Chondrocyte (in vitro differentiated cells): ENCODE measurements around the gene SYNJ1. TPM values are rescaled to one million over a fixed set of nuclear protein-coding genes. Genes with fewer than 3 reads are reported as not detected.
"Not testable (repeated sequence)": the region's sequence is repeated elsewhere in the genome, so short reads cannot be mapped to it uniquely, and the experiment has no call there.

Experiments
- DNase-seq: peaks from one replicate; pipeline ENCODE4 v3.0.0; 2021; ENCODE audit warnings: mixed read lengths, low spot score
- H3K27ac Mint-ChIP-seq: one replicate; pipeline ENCODE4 v1.8.0; 2021; ENCODE audit warnings: mild to moderate bottlenecking, moderate library complexity, mixed read lengths; ENCODE audit not compliant: unreplicated experiment
- H3K27me3 Mint-ChIP-seq: 2 replicates; pipeline ENCODE4 v1.8.0; 2021; ENCODE audit warnings: low read depth, mixed read lengths
- H3K36me3 Mint-ChIP-seq: 2 replicates; pipeline ENCODE4 v1.8.0; 2021; ENCODE audit warnings: low read depth, mixed read lengths
- H3K4me1 Mint-ChIP-seq: 2 replicates; pipeline ENCODE4 v1.8.0; 2021; ENCODE audit warnings: low read depth, mild to moderate bottlenecking, mixed read lengths
- H3K4me3 Mint-ChIP-seq: one replicate; pipeline ENCODE4 v1.8.0; 2021; ENCODE audit warnings: mild to moderate bottlenecking, moderate library complexity, mixed read lengths; ENCODE audit not compliant: unreplicated experiment
- H3K9me3 Mint-ChIP-seq: 2 replicates; pipeline ENCODE4 v1.8.0; 2021; ENCODE audit warnings: low read depth, mixed read lengths
- CTCF ChIP-seq: fragments of 200-600 bp; sonication (generic); IDR thresholded peaks from 2 replicates; pipeline ENCODE4 v1.5.0; 2021; ENCODE audit warnings: antibody characterized with exemption, mild to moderate bottlenecking, moderate library complexity
- total RNA-seq: library from RNA; stranded (reverse); gene quantifications from 3 replicates; pipeline ENCODE4 v1.2.1, GENCODE V29; 2021

SYNJ1 gene
- total RNA-seq, 1 donor from 2014 or later, result 9.1 TPM

DNA sequence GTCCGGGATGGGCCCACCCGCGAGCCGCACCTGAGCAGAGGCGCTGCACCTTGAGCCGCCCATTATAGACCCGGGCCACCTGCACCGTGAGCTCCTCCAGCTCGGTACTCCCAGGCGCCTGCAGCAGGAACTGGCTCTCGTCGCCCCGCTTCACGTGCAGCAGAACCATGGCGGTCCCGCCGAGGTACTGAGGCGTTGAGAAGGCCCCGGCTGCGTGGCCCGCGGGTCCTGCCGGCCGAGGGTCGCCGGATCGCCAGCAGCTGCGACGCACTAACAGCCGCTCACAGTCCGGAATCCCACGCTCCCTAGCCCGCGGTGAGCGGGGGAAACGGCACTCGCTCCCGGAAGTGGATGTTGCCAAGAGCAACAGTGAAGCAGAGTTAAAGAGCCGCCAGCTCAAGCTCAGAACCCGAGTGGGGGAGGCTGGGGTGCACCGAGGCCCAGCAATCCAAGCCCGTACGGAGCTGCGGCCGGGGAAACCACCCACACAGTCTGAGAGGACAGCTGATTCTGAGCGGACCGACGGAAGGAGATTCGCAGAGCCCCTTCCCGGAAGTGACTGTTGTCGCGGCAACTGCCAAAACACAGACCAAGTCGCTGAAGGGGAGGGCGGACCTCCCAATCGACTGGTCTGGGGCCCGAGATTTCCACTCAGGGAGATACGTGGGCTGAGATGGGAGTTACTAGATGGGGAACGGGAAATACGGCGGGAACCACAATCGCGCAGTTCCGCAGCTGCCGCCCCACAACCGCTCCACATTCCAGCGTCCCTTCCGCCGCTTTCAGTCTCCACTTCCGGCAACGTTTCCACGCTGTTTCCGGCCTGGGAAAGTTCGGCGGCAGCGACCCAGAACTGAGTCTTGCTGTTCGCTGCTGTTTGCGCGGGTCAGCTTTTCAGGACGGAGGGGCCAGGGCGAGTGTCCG is 115.5 kb downstream of the SYNJ1 start, which contains the start of gene CFAP298:
Gene CFAP298, minus strand, starts transcription at position 303 of the 924 bp plus-strand sequence. Its CDS starts 134 bp downstream, at position 169.
- peaks cover 7% of the 10 kb centered on the region for H3K36me3 Mint-ChIP-seq
- peak within 1 kb of the TSS; percentile 97 for H3K27ac Mint-ChIP-seq
- H3K4me3 Mint-ChIP-seq, result peak within 1 kb of the TSS; percentile 97
- TF ChIP-seq CTCF, result no peak
- peaks cover 11% of the 10 kb centered on the region for H3K4me1 Mint-ChIP-seq
- DNase-seq, result peak; percentile 96
- H3K27me3 Mint-ChIP-seq, result peaks cover 6% of the 10 kb centered on the region
- H3K9me3 Mint-ChIP-seq, result no peaks in the 10 kb centered on the region

- Mint-ChIP-seq H3K27me3 (peaks cover 5% of the 10 kb centered on the region), H3K27ac (peak overlapping the region; percentile 97), H3K36me3 (peaks cover 9% of the 10 kb centered on the region), H3K4me1 (peaks cover 11% of the 10 kb centered on the region), H3K4me3 (peak overlapping the region; percentile 97), H3K9me3 (no peaks in the 10 kb centered on the region)
- no peak for TF ChIP-seq CTCF
- DNase-seq, result peak; percentile 66
Measured at GRCh38 chr21:32611471-32611997, 116.3 kb downstream of the SYNJ1 start.

DNA sequence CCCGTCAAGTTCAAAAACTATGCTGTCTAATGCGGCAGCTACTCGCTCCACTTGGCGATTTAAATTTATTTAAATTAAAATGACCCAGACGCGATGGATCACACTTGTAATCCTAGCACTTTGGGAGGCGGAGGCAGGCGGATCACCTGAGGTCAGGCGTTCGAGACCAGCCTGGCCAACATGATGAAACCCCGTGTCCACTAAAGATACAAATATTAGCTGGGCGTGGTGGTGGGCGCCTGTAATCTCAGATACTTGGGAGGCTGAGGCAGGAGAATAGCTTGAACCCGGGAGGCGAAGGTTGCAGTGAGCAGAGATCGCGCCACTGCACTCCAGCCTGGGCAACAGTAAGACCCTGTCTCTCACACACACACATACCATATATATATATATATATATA is 116.9 kb downstream of the SYNJ1 start:
- H3K4me1 Mint-ChIP-seq, result peaks cover 11% of the 10 kb centered on the region
- not testable (repeated sequence) for H3K27me3 Mint-ChIP-seq, H3K9me3 Mint-ChIP-seq, DNase-seq
- peak overlapping the region; percentile 17 for H3K27ac Mint-ChIP-seq
- H3K4me3 Mint-ChIP-seq, result peak overlapping the region; percentile 36
- peaks cover 12% of the 10 kb centered on the region for H3K36me3 Mint-ChIP-seq

GRCh38 chr21:32608851-32609250 is 119.0 kb downstream of the SYNJ1 start:
- no peak for DNase-seq
- TF ChIP-seq CTCF, result no peak
- H3K9me3 Mint-ChIP-seq, result no peaks in the 10 kb centered on the region

DNA sequence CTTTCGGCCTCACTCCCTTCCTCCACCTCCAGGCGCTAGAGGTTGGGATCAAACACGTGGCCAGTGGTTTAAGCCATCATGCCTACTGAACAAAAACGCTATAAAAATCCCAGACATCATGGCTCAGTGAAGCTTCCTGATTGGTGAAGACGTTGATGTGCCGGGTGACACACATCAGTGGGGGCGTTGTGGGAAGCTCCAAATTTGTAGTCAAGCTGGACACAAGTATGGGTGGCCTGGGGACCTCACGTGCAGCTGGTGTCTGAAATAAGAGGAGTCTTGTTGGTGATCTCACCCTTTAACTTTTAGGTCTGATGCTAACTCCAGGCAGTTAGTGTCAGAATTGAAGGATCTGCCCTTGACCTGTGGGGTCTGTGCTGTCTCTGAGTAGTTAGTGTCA is 122.3 kb downstream of the SYNJ1 start:
- H3K4me3 Mint-ChIP-seq, result no peak overlapping the region

More at GRCh38 chr21:32608851-32609250, 119.0 kb downstream of the SYNJ1 start:
- peaks cover 11% of the 10 kb centered on the region for H3K4me1 Mint-ChIP-seq
- no peaks in the 10 kb centered on the region for H3K27me3 Mint-ChIP-seq
- H3K36me3 Mint-ChIP-seq, result peaks cover 20% of the 10 kb centered on the region
- H3K4me3 Mint-ChIP-seq, result no peak overlapping the region
- no peak overlapping the region for H3K27ac Mint-ChIP-seq

More for the DNA sequence above, 122.3 kb downstream of the SYNJ1 start:
- TF ChIP-seq CTCF, result no peak
- DNase-seq, result peak; percentile 56
- H3K4me1 Mint-ChIP-seq, result no peaks in the 10 kb centered on the region
- no peaks in the 10 kb centered on the region for H3K27me3 Mint-ChIP-seq
- peaks cover 30% of the 10 kb centered on the region for H3K36me3 Mint-ChIP-seq
- H3K9me3 Mint-ChIP-seq, result no peaks in the 10 kb centered on the region
- no peak overlapping the region for H3K27ac Mint-ChIP-seq
